Lower lobe of right lung (tissue), 2 donors: ENCODE data around the gene KCP. TPM values are rescaled to one million over a fixed set of nuclear protein-coding genes. Genes with fewer than 3 reads are reported as not detected.

Experiments used
- ATAC-seq, 2 donors: fragments of 200-7000 bp; cut with Tn5 transposase; one replicate each; pipeline ENCODE4 v1.9.1; 2020 to 2022; ENCODE audit warnings: mild to moderate bottlenecking in 2 of 2, moderate library complexity in 2 of 2
- DNase-seq: peaks from one replicate; pipeline ENCODE4 v3.0.0-alpha.2; 2020
- H3K27ac ChIP-seq: fragments of 200-600 bp; one replicate; pipeline ENCODE4 v1.8.0; 2022
- H3K27me3 ChIP-seq: fragments of 200-600 bp; one replicate; pipeline ENCODE4 v1.8.0; 2022; ENCODE audit warnings: low read depth
- H3K36me3 ChIP-seq: fragments of 200-600 bp; one replicate; pipeline ENCODE4 v1.8.0; 2022; ENCODE audit warnings: mild to moderate bottlenecking
- H3K4me1 ChIP-seq: fragments of 200-600 bp; one replicate; pipeline ENCODE4 v1.8.0; 2022
- H3K4me3 ChIP-seq: fragments of 200-600 bp; one replicate; pipeline ENCODE4 v1.8.0; 2022; ENCODE audit warnings: mild to moderate bottlenecking
- H3K9me3 ChIP-seq: fragments of 200-600 bp; one replicate; pipeline ENCODE4 v1.8.0; 2022
- intact Hi-C: fragments of 100-400 bp; cut with DNase I; formaldehyde crosslinking; loops from one replicate; pipeline ENCODE4 v1.11.0; 2022
- total RNA-seq: library from RNA; stranded (reverse); fragmentation: NEBNext Ultra II Directional; extraction: Animal tissue kit (Norgen Biotek cat#: 25700); gene quantifications from one replicate; pipeline ENCODE4 v1.2.1, GENCODE V29; 2021
- TF ChIP-seq, protein P1 (sequence below): fragments of 200-600 bp; IDR thresholded peaks from one replicate; pipeline ENCODE4 v1.8.0; 2022; ENCODE audit warnings: antibody characterized with exemption, mild to moderate bottlenecking
- donor health status: DM: no; HTN: yes; CAD: no; lungs with severe emphysema.

The KCP gene
- total RNA-seq, 1 donor from 2014 or later: 1.3 TPM

DNA sequence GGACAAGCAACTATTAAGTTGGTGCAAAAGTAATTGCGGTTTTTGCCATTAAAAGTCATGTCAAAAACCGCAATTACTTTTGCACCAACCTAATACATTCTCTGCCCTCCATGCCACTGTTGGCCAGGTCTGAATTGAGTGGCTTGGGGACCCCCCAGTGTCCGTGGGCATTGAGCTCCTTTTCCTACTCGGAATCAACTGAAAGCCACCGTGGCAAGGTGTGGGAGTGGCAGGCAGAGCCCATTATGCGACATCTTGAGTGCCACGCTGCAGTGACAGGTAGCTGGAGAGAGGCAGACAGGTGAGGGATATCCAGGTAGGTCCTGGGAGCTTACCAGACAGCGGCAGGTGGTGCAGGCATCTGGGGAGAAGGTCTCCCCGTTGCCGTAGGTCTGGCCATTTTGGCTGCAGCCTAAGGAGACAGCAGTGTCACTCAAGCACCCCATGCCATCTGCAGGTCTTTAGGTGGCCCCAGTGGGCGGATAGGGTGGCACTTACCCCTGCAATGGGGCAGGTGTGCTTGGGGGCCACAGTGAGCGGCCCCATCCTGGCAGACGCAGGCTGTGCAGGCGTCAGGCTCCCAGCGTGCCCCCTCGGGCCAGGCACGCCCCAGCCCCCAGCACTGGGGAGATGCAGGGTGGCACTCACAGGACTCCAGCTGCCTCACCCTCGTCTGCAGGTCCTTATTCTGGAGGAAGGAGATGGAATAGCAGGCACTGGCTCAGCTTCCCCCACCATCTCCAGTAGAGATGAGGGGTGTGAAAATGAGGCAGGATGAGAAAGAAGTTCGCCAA, 3.5 kb downstream of the KCP start:
- TF ChIP-seq, protein P1, sequence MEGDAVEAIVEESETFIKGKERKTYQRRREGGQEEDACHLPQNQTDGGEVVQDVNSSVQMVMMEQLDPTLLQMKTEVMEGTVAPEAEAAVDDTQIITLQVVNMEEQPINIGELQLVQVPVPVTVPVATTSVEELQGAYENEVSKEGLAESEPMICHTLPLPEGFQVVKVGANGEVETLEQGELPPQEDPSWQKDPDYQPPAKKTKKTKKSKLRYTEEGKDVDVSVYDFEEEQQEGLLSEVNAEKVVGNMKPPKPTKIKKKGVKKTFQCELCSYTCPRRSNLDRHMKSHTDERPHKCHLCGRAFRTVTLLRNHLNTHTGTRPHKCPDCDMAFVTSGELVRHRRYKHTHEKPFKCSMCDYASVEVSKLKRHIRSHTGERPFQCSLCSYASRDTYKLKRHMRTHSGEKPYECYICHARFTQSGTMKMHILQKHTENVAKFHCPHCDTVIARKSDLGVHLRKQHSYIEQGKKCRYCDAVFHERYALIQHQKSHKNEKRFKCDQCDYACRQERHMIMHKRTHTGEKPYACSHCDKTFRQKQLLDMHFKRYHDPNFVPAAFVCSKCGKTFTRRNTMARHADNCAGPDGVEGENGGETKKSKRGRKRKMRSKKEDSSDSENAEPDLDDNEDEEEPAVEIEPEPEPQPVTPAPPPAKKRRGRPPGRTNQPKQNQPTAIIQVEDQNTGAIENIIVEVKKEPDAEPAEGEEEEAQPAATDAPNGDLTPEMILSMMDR: no peak
- no peaks in the 10 kb centered on the region for H3K36me3 ChIP-seq
- no peaks in the 10 kb centered on the region for H3K9me3 ChIP-seq
- intact Hi-C loops: no loop called here
- H3K4me3 ChIP-seq: no peak overlapping the region
- ATAC-seq (no peak), DNase-seq (no peak)
- peaks cover 11% of the 10 kb centered on the region for H3K4me1 ChIP-seq
- peaks cover 61% of the 10 kb centered on the region for H3K27me3 ChIP-seq
- H3K27ac ChIP-seq: no peak overlapping the region

DNA sequence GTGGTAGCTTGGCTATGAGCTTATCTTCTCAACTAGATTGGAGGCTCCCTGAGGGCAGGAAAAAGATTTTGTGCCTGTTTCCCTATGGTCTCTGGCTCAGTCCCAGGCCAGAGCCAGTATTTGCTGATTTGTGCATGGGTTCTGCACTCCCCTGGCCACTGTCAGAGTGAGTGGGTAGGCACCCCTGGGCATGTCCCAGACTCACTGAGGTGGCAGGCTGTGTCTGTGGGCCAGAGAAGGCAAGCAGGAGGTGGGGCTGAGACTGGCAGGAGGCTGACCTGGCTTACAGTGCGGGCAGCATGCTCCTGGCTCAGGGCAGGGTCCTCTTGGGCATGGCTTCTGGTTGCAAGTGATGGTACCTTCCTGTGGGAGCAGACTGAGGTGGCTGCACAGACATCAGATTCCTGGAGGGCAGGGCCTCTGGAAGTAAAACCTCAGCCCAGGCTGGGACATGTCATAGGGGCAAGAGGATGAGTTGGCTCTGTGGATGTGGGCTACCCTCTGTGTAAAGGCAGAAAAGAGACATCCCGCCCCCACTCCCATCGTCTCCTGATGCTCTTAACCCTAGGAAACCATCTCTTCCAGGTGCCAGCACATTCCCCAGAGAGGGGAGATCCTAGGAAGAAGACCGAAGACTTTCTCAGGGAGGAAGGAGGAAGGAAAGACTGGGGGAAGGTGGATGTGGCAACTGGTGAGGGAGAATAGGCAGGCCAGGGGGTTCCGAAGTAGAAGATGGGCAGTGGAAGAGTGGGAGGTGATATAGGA, 4.3 kb downstream of the KCP start:
- Histone ChIP-seq H3K36me3 (no peaks in the 10 kb centered on the region), H3K9me3 (no peaks in the 10 kb centered on the region), H3K27ac (no peak overlapping the region), H3K4me3 (no peak overlapping the region), H3K27me3 (peaks cover 53% of the 10 kb centered on the region), H3K4me1 (peaks cover 11% of the 10 kb centered on the region)
- DNase-seq (no peak), ATAC-seq (no peak)
- TF ChIP-seq, protein P1: no peak
- intact Hi-C loops: no loop called here

DNA sequence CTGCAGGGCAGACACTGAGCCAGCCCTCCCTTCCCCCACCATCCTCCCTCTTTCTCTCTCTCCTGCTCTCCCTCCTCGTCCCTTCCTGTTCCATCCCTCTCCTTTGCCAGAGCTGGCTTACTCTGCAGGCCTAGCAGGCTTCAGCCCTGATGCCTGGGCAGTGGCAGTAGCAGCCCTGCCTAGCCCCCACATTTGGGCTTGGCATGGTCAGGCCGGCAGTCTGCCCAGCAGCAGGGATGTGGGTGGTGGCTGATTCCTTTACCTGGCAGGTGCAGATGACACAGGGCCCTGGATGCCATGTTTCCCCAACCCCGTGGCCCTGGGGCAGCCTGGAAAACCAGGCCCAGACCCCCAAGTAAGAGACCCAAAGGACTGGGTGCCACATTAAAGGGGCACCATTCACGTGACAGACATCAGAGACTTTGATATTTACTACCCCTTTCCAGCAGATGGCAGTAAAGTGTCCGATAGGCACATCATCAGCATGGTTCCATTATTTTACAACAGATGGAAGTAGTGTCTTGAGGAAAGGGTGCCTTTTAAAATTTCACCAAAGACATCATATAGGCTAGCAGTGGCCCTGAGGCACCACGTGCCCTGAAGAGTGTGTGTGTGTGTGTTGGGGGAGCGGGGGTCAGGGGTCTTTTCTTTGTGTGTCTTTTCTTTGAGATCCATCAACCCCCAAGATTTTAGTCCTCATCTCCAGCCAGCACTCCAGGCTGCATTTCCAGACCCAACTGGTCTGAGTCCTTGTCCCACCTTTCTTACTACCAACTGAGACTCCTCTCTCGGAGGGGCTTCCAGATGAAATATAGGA, 5.9 kb downstream of the KCP start:
- H3K27ac ChIP-seq: no peak overlapping the region
- H3K36me3 ChIP-seq: no peaks in the 10 kb centered on the region
- ATAC-seq (peak; percentile 63 to 76), DNase-seq (no peak)
- intact Hi-C loops: no loop called here
- H3K4me1 ChIP-seq: peaks cover 1% of the 10 kb centered on the region
- TF ChIP-seq, protein P1: peak; percentile 56
- H3K9me3 ChIP-seq: no peaks in the 10 kb centered on the region
- H3K27me3 ChIP-seq: peaks cover 37% of the 10 kb centered on the region
- no peak overlapping the region for H3K4me3 ChIP-seq

DNA sequence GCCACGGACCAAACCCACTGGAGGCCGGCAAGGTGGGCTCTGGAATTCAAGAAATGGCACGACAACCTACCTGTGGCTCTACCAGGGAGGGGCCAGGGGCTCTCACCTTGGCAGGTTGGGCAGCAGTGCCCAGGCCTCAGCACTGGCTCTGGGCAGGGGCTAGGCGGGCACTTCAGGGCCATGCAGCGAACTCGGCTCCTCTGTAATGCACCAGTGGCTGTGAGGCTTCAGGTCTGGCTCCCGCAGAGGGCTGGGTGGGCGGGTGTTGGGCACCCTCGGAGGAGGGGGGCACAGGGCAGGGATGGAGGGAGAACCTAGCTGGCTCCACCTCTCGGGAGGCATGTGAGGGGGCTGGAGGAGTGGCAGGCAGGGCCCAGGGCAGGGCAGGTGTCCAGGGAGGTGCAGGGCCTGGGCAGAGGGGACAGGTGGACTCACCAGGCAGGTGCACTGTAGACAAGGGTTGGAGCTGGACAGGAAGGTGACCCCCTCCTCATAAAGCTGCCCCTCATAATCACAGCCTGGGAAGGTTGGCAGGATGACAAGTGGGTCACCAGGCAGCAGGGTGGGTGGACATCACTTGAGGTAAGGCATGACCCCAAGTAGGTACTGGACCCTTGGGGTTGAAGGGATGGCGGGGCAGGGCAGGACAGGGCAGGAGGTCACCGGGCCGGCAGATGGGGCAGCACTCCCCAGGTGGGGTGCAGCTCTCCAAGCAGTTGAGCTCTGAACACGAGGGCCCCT, 6.7 kb downstream of the KCP start:
- Histone ChIP-seq H3K27me3 (peaks cover 29% of the 10 kb centered on the region), H3K4me1 (no peaks in the 10 kb centered on the region), H3K9me3 (no peaks in the 10 kb centered on the region), H3K27ac (no peak overlapping the region), H3K4me3 (no peak overlapping the region), H3K36me3 (no peaks in the 10 kb centered on the region)
- DNase-seq: no peak
- TF ChIP-seq, protein P1: no peak
- peak; percentile 27 to 32 for ATAC-seq
- intact Hi-C loops: no loop called here
